Heart left ventricle (tissue), 16 donors: ENCODE results near the gene ANTXRL. TPM values are rescaled to one million over a fixed set of nuclear protein-coding genes. Genes with fewer than 3 reads are reported as not detected.

Experiments
- ATAC-seq, 4 donors: fragments of 200-7000 bp; cut with Tn5 transposase; one replicate each; pipeline ENCODE4 v1.9.1; 2020 to 2022; ENCODE audit warnings: moderate library complexity in 4 of 4, mild to moderate bottlenecking in 3 of 4, moderate number of reproducible peaks in 1 of 4
- DNase-seq, 5 donors: peaks; one replicate each; pipeline ENCODE4 v3.0.0-alpha.2; 2020
- H3K27ac ChIP-seq, 12 donors: fragments of 200-600 bp; sonication (generic) in 4 of 12; one replicate each; pipeline versions ENCODE4 v1.5.0 to v1.8.0; 2016 to 2022; ENCODE audit warnings: mild to moderate bottlenecking in 2 of 12
- H3K27me3 ChIP-seq, 9 donors: fragments of 200-600 bp; sonication (generic) in 2 of 9; one replicate each; pipeline versions ENCODE4 v1.5.1 to v1.8.0; 2016 to 2022; ENCODE audit warnings: mild to moderate bottlenecking in 3 of 9
- H3K36me3 ChIP-seq, 9 donors: fragments of 200-600 bp; sonication (generic) in 2 of 9; one replicate each; pipeline versions ENCODE4 v1.5.0 to v1.8.0; 2018 to 2022; ENCODE audit warnings: mild to moderate bottlenecking in 2 of 9
- H3K4me1 ChIP-seq, 12 donors: fragments of 200-600 bp; sonication (generic) in 4 of 12; one replicate each; pipeline versions ENCODE4 v1.5.0 to v1.8.0; 2016 to 2022; ENCODE audit warnings: mild to moderate bottlenecking in 3 of 12
- H3K4me3 ChIP-seq, 12 donors: fragments of 200-600 bp; sonication (generic) in 4 of 12; one replicate each; pipeline versions ENCODE4 v1.5.0 to v1.8.0; 2017 to 2022; ENCODE audit warnings: mild to moderate bottlenecking in 9 of 12, moderate library complexity in 4 of 12
- H3K9me3 ChIP-seq, 12 donors: fragments of 200-600 bp; sonication (generic) in 4 of 12; one replicate each; pipeline versions ENCODE4 v1.5.0 to v1.8.0; 2016 to 2022; ENCODE audit warnings: mild to moderate bottlenecking in 1 of 12
- POLR2A ChIP-seq, 2 donors: fragments of 450-650 bp; IDR thresholded peaks; one replicate each; pipeline ENCODE4 v1.6.1; 2017; ENCODE audit warnings: antibody characterized with exemption in 2 of 2, mild to moderate bottlenecking in 2 of 2, moderate library complexity in 2 of 2
- WGBS, 4 donors: extraction: QIAGEN DNeasy Blood & Tissue Kit in 2 of 4; methylation state at CpG; one replicate each; pipeline versions ENCODE4 v1.1.5 to v1.1.7; 2013 to 2018; 5-methylcytosine and 5-hydroxymethylcytosine counted together
- intact Hi-C, 10 donors: fragments of 100-400 bp; cut with DNase I; formaldehyde crosslinking; loops; one replicate each; pipeline versions ENCODE4 v1.11.1 to v1.14.2; 2022
- polyA plus RNA-seq, 2 donors: library from polyadenylated mRNA; stranded (reverse); fragments of 200-250 nt; gene quantifications; one replicate each; pipeline ENCODE4 v1.2.3, GENCODE V29; 2013
- total RNA-seq, 9 donors: library from RNA; depleted of rRNA in 2 of 9; stranded (reverse); fragments of >200 nt in 2 of 9; fragmentation: NEBNext Ultra II Directional in 3 of 9; extraction: Animal tissue kit (Norgen Biotek cat#: 25700) in 3 of 9; gene quantifications; one replicate each; pipeline versions ENCODE4 v1.1.0 to v1.2.4, GENCODE V29; 2016 to 2023
- TF ChIP-seq, protein P1 (sequence below), 12 donors: fragments of 200-600 bp; sonication (generic) in 4 of 12; IDR thresholded peaks; one replicate each; pipeline versions ENCODE4 v1.5.0 to v1.8.0; 2018 to 2022; ENCODE audit warnings: antibody characterized with exemption in 12 of 12, mild to moderate bottlenecking in 5 of 12
- donor health status: ischemic (EF 13 %, LVEDD 7.1; RV severe dilation, severe dysfunction).
- donor health status: healthy with polysubstance abuse.
- donor health status: DM: no; HTN: yes; CAD: no.
- donor health status: DM: no; HTN: no; CAD: no.
- donor health status: ischemic (EF 25% LVEDD 6.9; RV normal size, moderate dysfunction).
- donor health status: ischemic (EF 25% LVEDD 5.7; RV mildly dilated, moderate dysfunction).
- donor health status: healthy.
- donor health status: DM: yes; HTN: yes; CAD: no.
- donor health status: ischemic (EF 35%, LVEDD 5.7; RV mildly dilated, moderate dysfunction).
- donor health status: nonischemic (EF 11% LVEDD 7.7; RV severe dilation, severe dysfunction).
- donor health status: DM: yes; HTN: yes; CAD: no.
- donor health status: PGD.
- donor health status: ischemic (EF 29% LVEDD 5.4; RV normal size, mild dysfunction).
- donor health status: nonischemic (EF 23%, LVEDD 6.1; RV moderate dilation, normal function).

The ANTXRL gene
- total and polyA plus RNA-seq, 11 donors = 0.42 to 0.99 (median 0.90) TPM; not detected in 8

DNA sequence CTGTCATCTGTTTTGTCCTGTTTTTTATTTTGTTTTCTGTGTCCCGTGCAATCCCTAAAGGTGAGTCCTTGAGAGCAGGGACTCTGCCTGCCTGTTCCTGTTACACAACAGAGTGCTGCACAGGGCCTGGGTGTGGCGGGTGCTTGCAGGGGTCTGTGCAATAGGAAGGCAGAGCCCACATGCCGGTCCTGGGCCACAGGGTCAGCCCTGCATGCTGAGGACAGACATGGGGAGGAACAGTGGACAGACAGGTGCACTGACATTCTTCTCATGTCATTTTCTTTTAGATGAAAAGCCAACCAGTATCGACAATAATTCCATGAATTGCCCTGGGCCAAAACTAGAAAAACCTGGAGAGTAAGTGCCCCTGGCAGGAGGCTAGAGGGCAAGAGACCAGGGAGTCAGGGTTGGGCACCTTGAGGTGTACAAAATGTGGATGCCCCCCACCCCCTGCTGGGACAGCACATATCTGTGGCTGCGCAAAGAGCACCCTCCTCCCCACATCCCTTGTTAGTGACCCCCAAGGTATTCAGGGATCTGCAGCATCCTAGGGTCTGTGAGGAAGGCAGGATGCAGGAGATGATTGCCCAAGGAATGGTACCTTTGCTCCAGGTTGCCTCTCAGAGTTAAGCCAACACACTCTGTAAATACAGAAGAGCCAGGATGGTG is 19.9 kb downstream of the ANTXRL start:
- no peaks in the 10 kb centered on the region for H3K36me3 ChIP-seq
- no peak overlapping the region for H3K4me3 ChIP-seq
- intact Hi-C loops = loop anchor here in 1 of 10 donors (10.0 kb wide), 1 partner anchor 52 kb away; no protein-coding TSS in a partner anchor
- ATAC-seq (no peak), DNase-seq (peak in 1 of 5 donors; percentile 46)
- H3K27me3 ChIP-seq = no peaks in the 10 kb centered on the region
- H3K27ac ChIP-seq = no peak overlapping the region
- no peak for TF ChIP-seq POLR2A (IDR thresholded peaks at IDR 0.05)
- TF ChIP-seq, protein P1, sequence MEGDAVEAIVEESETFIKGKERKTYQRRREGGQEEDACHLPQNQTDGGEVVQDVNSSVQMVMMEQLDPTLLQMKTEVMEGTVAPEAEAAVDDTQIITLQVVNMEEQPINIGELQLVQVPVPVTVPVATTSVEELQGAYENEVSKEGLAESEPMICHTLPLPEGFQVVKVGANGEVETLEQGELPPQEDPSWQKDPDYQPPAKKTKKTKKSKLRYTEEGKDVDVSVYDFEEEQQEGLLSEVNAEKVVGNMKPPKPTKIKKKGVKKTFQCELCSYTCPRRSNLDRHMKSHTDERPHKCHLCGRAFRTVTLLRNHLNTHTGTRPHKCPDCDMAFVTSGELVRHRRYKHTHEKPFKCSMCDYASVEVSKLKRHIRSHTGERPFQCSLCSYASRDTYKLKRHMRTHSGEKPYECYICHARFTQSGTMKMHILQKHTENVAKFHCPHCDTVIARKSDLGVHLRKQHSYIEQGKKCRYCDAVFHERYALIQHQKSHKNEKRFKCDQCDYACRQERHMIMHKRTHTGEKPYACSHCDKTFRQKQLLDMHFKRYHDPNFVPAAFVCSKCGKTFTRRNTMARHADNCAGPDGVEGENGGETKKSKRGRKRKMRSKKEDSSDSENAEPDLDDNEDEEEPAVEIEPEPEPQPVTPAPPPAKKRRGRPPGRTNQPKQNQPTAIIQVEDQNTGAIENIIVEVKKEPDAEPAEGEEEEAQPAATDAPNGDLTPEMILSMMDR (IDR thresholded peaks at IDR 0.05) = no peak
- WGBS, 4 donors = 87 to 96% (median 89%) methylated on average over 5 of the region's 5 CpGs
- H3K4me1 ChIP-seq = peaks cover 0 to 4% (median 0%) of the 10 kb centered on the region in 12 donors
- H3K9me3 ChIP-seq = no peaks in the 10 kb centered on the region

DNA sequence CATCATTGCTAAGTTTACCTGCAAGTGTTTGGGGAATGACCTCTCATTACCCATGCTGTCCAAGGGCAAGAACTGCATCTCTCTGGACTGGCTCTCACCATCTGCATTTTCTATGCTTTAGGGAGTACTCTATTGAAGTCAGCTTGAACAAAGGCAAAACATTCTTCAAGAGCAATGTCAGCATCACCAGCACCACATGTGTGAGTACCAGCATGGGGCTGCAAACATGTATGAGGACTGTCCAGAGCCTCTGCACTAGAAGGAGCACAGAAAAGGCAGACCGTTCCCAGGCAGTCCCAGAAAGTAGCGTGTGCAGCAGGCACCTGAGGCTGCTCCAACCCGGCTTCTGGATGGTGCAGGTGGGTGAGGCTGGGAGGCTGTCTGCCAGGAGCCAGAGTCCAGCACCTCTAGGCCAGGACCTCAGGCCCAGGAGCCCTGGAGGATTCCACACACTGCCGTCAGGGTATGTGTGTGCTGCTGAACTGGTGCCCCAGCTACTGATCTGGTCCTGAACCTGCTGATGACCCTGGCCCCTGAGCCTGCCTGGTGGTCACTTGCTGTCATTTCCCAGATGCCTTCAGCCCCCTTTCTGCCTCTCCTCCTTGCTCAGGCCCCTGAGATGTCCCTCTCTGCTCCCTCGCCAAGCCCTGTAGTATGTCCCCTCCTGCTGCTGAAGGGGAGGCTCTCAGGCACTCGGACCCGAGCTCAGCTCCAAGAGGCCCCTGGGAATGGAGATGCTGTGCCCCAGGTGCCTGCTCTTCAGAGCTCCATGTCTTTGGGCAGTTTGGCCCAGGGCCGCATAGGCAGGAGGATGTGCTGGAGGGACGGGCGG is 20.7 kb downstream of the ANTXRL start:
- no peaks in the 10 kb centered on the region for H3K27me3 ChIP-seq
- ATAC-seq (no peak), DNase-seq (peak in 2 of 5 donors; percentile 0 to 55)
- H3K4me3 ChIP-seq = no peak overlapping the region
- no peak overlapping the region for H3K27ac ChIP-seq
- TF ChIP-seq, protein P1 (IDR thresholded peaks at IDR 0.05) = no peak
- TF ChIP-seq POLR2A (IDR thresholded peaks at IDR 0.05) = no peak
- intact Hi-C loops = loop anchor here in 1 of 10 donors (10.0 kb wide), 1 partner anchor 53 kb away; no protein-coding TSS in a partner anchor
- no peaks in the 10 kb centered on the region for H3K9me3 ChIP-seq
- H3K4me1 ChIP-seq = peaks cover 0 to 4% (median 0%) of the 10 kb centered on the region in 12 donors
- 89 to 94% (median 92%) methylated on average over 7 to 10 of the region's 10 CpGs for WGBS, 4 donors
- H3K36me3 ChIP-seq = no peaks in the 10 kb centered on the region

GRCh38 chr10:46308113-46308415 is 21.3 kb downstream of the ANTXRL start:
- H3K36me3 ChIP-seq = no peaks in the 10 kb centered on the region
- peaks cover 0 to 4% (median 0%) of the 10 kb centered on the region in 12 donors for H3K4me1 ChIP-seq
- DNase-seq (peak in 1 of 5 donors; percentile 24), ATAC-seq (no peak)
- WGBS, 4 donors = 82 to 94% (median 90%) methylated on average over 4 of the region's 4 CpGs
- H3K9me3 ChIP-seq = no peaks in the 10 kb centered on the region
- TF ChIP-seq, protein P1 (IDR thresholded peaks at IDR 0.05) = no peak
- TF ChIP-seq POLR2A (IDR thresholded peaks at IDR 0.05) = no peak
- no peaks in the 10 kb centered on the region for H3K27me3 ChIP-seq
- no peak overlapping the region for H3K27ac ChIP-seq
- H3K4me3 ChIP-seq = no peak overlapping the region
- intact Hi-C loops = loop anchor here in 1 of 10 donors (10.0 kb wide), 1 partner anchor 53 kb away; no protein-coding TSS in a partner anchor
